ENCODE measurements around the gene RHOF. TPM values are rescaled to one million over a fixed set of nuclear protein-coding genes. Genes with fewer than 3 reads are reported as not detected.

Gene RHOF
- 47.3 and 82.0 TPM in 2 replicates for total RNA-seq

- DNase-seq (ENCODE audit: low read depth), result no peak
Measured at GRCh38 chr12:121793440-121793837, at the start of gene RHOF. Gene RHOF (minus strand): TSS chr12:121793688. CDS start chr12:121793633, 55 bp downstream.

GRCh38 chr12:121839993-121840761 is 46.7 kb upstream of the RHOF start:
- DNase-seq (ENCODE audit: low read depth), result no peak

- peak; percentile 80 for DNase-seq (ENCODE audit: low read depth)
Measured at GRCh38 chr12:121839106-121839992, 45.9 kb upstream of the RHOF start.

- DNase-seq (ENCODE audit: low read depth), result peak; percentile 25
Measured at GRCh38 chr12:121838126-121838525, 44.6 kb upstream of the RHOF start.

- no peak for DNase-seq (ENCODE audit: low read depth)
Measured at GRCh38 chr12:121837680-121838079, 44.2 kb upstream of the RHOF start.

GRCh38 chr12:121831571-121832245 is 38.2 kb upstream of the RHOF start:
- no peak for DNase-seq (ENCODE audit: low read depth)

- no peak for DNase-seq (ENCODE audit: low read depth)
Measured at GRCh38 chr12:121830588-121831265, 37.2 kb upstream of the RHOF start.

- no peak for DNase-seq (ENCODE audit: low read depth)
Measured at GRCh38 chr12:121830134-121830533, 36.6 kb upstream of the RHOF start.

GRCh38 chr12:121829250-121829918 is 35.9 kb upstream of the RHOF start:
- no peak for DNase-seq (ENCODE audit: low read depth)

GRCh38 chr12:121828826-121829225 is 35.3 kb upstream of the RHOF start:
- DNase-seq (ENCODE audit: low read depth), result no peak

GRCh38 chr12:121828306-121828705 is 34.8 kb upstream of the RHOF start:
- DNase-seq (ENCODE audit: low read depth), result no peak

- no peak for DNase-seq (ENCODE audit: low read depth)
Measured at GRCh38 chr12:121827351-121828099, 34.0 kb upstream of the RHOF start.

- no peak for DNase-seq (ENCODE audit: low read depth)
Measured at GRCh38 chr12:121826318-121827150, 33.0 kb upstream of the RHOF start.

GRCh38 chr12:121825041-121825523 is 31.6 kb upstream of the RHOF start:
- DNase-seq (ENCODE audit: low read depth), result no peak

- DNase-seq (ENCODE audit: low read depth), result no peak
Measured at GRCh38 chr12:121823727-121824115, 30.2 kb upstream of the RHOF start.

- DNase-seq (ENCODE audit: low read depth), result no peak
Measured at GRCh38 chr12:121823101-121823726, 29.7 kb upstream of the RHOF start.

GRCh38 chr12:121822393-121823100 is 29.1 kb upstream of the RHOF start:
- DNase-seq (ENCODE audit: low read depth), result no peak

GRCh38 chr12:121820056-121820455 is 26.6 kb upstream of the RHOF start:
- DNase-seq (ENCODE audit: low read depth), result no peak

All from renal cortical epithelial cell (primary cell).